ENCODE measurements around the gene ACSF3. TPM values are rescaled to one million over a fixed set of nuclear protein-coding genes. Genes with fewer than 3 reads are reported as not detected.
"Not testable (repeated sequence)": the region's sequence is repeated elsewhere in the genome, so short reads cannot be mapped to it uniquely, and the experiment has no call there.

Gene ACSF3
- total and polyA plus RNA-seq, 2 of the 4 experiments (the other 2 are of a cell fraction): 9.5 to 14.2 TPM

- TF ChIP-seq, protein P1, sequence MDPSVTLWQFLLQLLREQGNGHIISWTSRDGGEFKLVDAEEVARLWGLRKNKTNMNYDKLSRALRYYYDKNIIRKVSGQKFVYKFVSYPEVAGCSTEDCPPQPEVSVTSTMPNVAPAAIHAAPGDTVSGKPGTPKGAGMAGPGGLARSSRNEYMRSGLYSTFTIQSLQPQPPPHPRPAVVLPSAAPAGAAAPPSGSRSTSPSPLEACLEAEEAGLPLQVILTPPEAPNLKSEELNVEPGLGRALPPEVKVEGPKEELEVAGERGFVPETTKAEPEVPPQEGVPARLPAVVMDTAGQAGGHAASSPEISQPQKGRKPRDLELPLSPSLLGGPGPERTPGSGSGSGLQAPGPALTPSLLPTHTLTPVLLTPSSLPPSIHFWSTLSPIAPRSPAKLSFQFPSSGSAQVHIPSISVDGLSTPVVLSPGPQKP (IDR thresholded peaks at IDR 0.05; ENCODE audit: borderline replicate concordance, low read depth, low read length): no peak
Measured at GRCh38 chr16:89184933-89185794, 91.5 kb downstream of the ACSF3 start (continued).

- H3K9me1 ChIP-seq (ENCODE audit: insufficient read depth, low read length); H4K8ac ChIP-seq (ENCODE audit: low read depth in 2 of 2, low read length in 2 of 2); DNase-seq; BruUV-seq (replicated peaks); POLR2A ChIA-PET (ENCODE audit: unreplicated experiment); H2BK5ac ChIP-seq (ENCODE audit: low read depth, low read length, poor library complexity, severe bottlenecking); intact Hi-C loops (cut with micrococcal nuclease); H4K5ac ChIP-seq (ENCODE audit: low read depth, low read length); H2BK120ac ChIP-seq (ENCODE audit: low read depth, low read length); H4K20me1 ChIP-seq (ENCODE audit: insufficient read depth, low read length); ATAC-seq (ENCODE audit: low read depth); H3K79me1 ChIP-seq (ENCODE audit: low read depth in 1 of 2, low read length in 2 of 2); H2AK5ac ChIP-seq (ENCODE audit: low read depth, low read length); H3K4me1 ChIP-seq (ENCODE audit: control insufficient read depth, insufficient read depth, low read length); H4K91ac ChIP-seq (ENCODE audit: insufficient read depth, low read depth, low read length); H3K9ac ChIP-seq (ENCODE audit: low read depth, low read length); in situ Hi-C loops (cut with MboI; ENCODE audit: low sequenced_read_pairs); H3K9me3 ChIP-seq (ENCODE audit: control insufficient read depth, insufficient read depth, low read length); H3K4me3 ChIP-seq (ENCODE audit: insufficient read depth, low read depth, low read length); H2BK20ac ChIP-seq (ENCODE audit: low read depth, low read length); H3K36me3 ChIP-seq (ENCODE audit: control insufficient read depth, insufficient read depth, low read length); H2AK9ac ChIP-seq (replicated peaks; ENCODE audit: low read depth, low read length, poor library complexity); H3K4ac ChIP-seq (ENCODE audit: low read depth, low read length); H3K14ac ChIP-seq (replicated peaks; ENCODE audit: low read depth, low read length); CTCF ChIA-PET; H2AFZ ChIP-seq (replicated peaks; ENCODE audit: low read length, poor library complexity); H2BK15ac ChIP-seq (ENCODE audit: low read depth, low read length); H3K4me2 ChIP-seq (ENCODE audit: low read depth, low read length); H3K18ac ChIP-seq (ENCODE audit: low read depth, low read length); dilution Hi-C loops (cut with HindIII; ENCODE audit: low sequenced_read_pairs, unreplicated experiment); H3K56ac ChIP-seq (ENCODE audit: extremely low read depth, insufficient read depth, low read length); H3K23ac ChIP-seq (ENCODE audit: low read depth, low read length); H3K27ac ChIP-seq (ENCODE audit: insufficient read depth, low read length): not testable (repeated sequence)
- 96% methylated on average over 6 of the region's 30 CpGs; no CpG with 5 or more reads in 1 of the 2 experiments for WGBS, 2 experiments (ENCODE audit: extremely low coverage in 2 of 2, insufficient read length in 1 of 2)
- H3K27me3 ChIP-seq (ENCODE audit: control insufficient read depth, insufficient read depth, low read length): peaks cover 14% of the 10 kb centered on the region; the same call in 1 of the 2 replicates
Measured at GRCh38 chr16:89185887-89186592, 92.4 kb downstream of the ACSF3 start.

DNA sequence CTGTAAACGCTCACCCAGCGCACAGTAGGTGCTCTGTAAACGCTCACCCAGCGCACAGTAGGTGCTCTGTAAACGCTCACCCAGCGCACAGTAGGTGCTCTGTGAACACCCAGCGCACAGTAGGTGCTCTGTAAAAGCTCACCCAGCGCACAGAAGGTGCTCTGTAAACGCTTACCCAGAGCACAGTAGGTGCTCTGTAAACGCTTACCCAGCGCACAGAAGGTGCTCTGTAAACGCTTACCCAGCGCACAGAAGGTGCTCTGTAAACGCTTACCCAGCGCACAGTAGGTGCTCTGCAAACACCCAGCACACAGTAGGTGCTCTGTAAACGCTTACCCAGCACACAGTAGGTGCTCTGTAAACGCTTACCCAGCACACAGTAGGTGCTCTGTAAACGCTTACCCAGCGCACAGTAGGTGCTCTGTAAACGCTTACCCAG, 93.0 kb downstream of the ACSF3 start:
- H3K79me1 ChIP-seq (ENCODE audit: low read depth in 1 of 2, low read length in 2 of 2); H3K4me2 ChIP-seq (ENCODE audit: low read depth, low read length); intact Hi-C loops (cut with micrococcal nuclease); H2BK120ac ChIP-seq (ENCODE audit: low read depth, low read length); H2BK15ac ChIP-seq (ENCODE audit: low read depth, low read length); H3K4me1 ChIP-seq (ENCODE audit: control insufficient read depth, insufficient read depth, low read length); H3K27ac ChIP-seq (ENCODE audit: insufficient read depth, low read length); H3K4ac ChIP-seq (ENCODE audit: low read depth, low read length); H3K18ac ChIP-seq (ENCODE audit: low read depth, low read length); H3K56ac ChIP-seq (ENCODE audit: extremely low read depth, insufficient read depth, low read length); H4K8ac ChIP-seq (ENCODE audit: low read depth in 2 of 2, low read length in 2 of 2); H3K9ac ChIP-seq (ENCODE audit: low read depth, low read length); H3K4me3 ChIP-seq (ENCODE audit: insufficient read depth, low read depth, low read length); H2BK5ac ChIP-seq (ENCODE audit: low read depth, low read length, poor library complexity, severe bottlenecking); H2AK5ac ChIP-seq (ENCODE audit: low read depth, low read length); H3K23ac ChIP-seq (ENCODE audit: low read depth, low read length); ATAC-seq (ENCODE audit: low read depth); BruUV-seq (replicated peaks); H4K91ac ChIP-seq (ENCODE audit: insufficient read depth, low read depth, low read length); CTCF ChIA-PET; POLR2A ChIA-PET (ENCODE audit: unreplicated experiment); H4K20me1 ChIP-seq (ENCODE audit: insufficient read depth, low read length); H2BK20ac ChIP-seq (ENCODE audit: low read depth, low read length); H4K5ac ChIP-seq (ENCODE audit: low read depth, low read length); H3K9me3 ChIP-seq (ENCODE audit: control insufficient read depth, insufficient read depth, low read length); H3K14ac ChIP-seq (replicated peaks; ENCODE audit: low read depth, low read length); H2AFZ ChIP-seq (replicated peaks; ENCODE audit: low read length, poor library complexity); H3K36me3 ChIP-seq (ENCODE audit: control insufficient read depth, insufficient read depth, low read length); H3K9me1 ChIP-seq (ENCODE audit: insufficient read depth, low read length); H2AK9ac ChIP-seq (replicated peaks; ENCODE audit: low read depth, low read length, poor library complexity); DNase-seq; in situ Hi-C loops (cut with MboI; ENCODE audit: low sequenced_read_pairs); dilution Hi-C loops (cut with HindIII; ENCODE audit: low sequenced_read_pairs, unreplicated experiment): not testable (repeated sequence)
- WGBS, 2 experiments (ENCODE audit: extremely low coverage in 2 of 2, insufficient read length in 1 of 2): 92% methylated on average over 11 of the region's 20 CpGs; no CpG with 5 or more reads in 1 of the 2 experiments
- peaks cover 14% of the 10 kb centered on the region; the same call in 1 of the 2 replicates for H3K27me3 ChIP-seq (ENCODE audit: control insufficient read depth, insufficient read depth, low read length)
